HepG2 (cell line): ENCODE measurements around the gene DDRGK1. TPM values are rescaled to one million over a fixed set of nuclear protein-coding genes. Genes with fewer than 3 reads are reported as not detected.
A peak's percentile ranks its signal among the peaks of the same experiment; 100 is the strongest.

Experiments used
- AGO2 ChIP-seq: fragments of 200-400 bp; formaldehyde crosslinking; optimal IDR thresholded peaks from 2 replicates; pipeline ENCODE3; 2017; ENCODE audit warnings: mild to moderate bottlenecking, low read depth, low read length, moderate library complexity
- CTCF ChIP-seq: sonication (generic); formaldehyde crosslinking; IDR thresholded peaks from 2 replicates; pipeline ENCODE4 v1.5.0; 2020; ENCODE audit warnings: mild to moderate bottlenecking, missing genetic modification reagents, moderate library complexity
- NR2F6 ChIP-seq, 2 experiments: IDR thresholded peaks; 2 replicates each; pipeline ENCODE4 v1.6.1; 2016; ENCODE audit warnings: antibody characterized with exemption in 1 of 2, mild to moderate bottlenecking in 1 of 2
- POLR2A ChIP-seq, 2 experiments: IDR thresholded peaks; 2 replicates each; pipeline ENCODE4 v1.6.1; 2011; ENCODE audit warnings: low read depth in 2 of 2, low read length in 2 of 2, mild to moderate bottlenecking in 1 of 2, moderate library complexity in 1 of 2; ENCODE audit not compliant: insufficient read depth in 1 of 2
- THAP9 ChIP-seq: sonication (generic); formaldehyde crosslinking; IDR thresholded peaks from 2 replicates; pipeline ENCODE4; 2020; ENCODE audit warnings: missing genetic modification reagents, mild to moderate bottlenecking, borderline replicate concordance
- ZNF138 ChIP-seq: sonication (generic); formaldehyde crosslinking; IDR thresholded peaks from 2 replicates; pipeline ENCODE4 v1.5.0; 2020; ENCODE audit warnings: mild to moderate bottlenecking, low read depth, missing genetic modification reagents
- polyA plus RNA-seq, 8 experiments: library from polyadenylated mRNA; depleted of rRNA in 3 of 8; stranded (reverse) in 7 of 8; unstranded in 1 of 8; fragments of >200 nt; fragmentation: Illumina TruSeq in 4 of 8; extraction: Trizol in 4 of 8; gene quantifications; 2 replicates each; pipeline versions ENCODE4 v1.2.1 to v1.2.3, GENCODE V29; 2011 to 2016; ENCODE audit warnings: low read depth in 4 of 8, missing spikeins in 1 of 8, mixed read lengths in 1 of 8; ENCODE audit not compliant: insufficient read depth in 1 of 8
- total RNA-seq, 5 experiments: library from RNA; depleted of rRNA; stranded (reverse); fragments of >200 nt; fragmentation: Illumina TruSeq; extraction: Trizol; gene quantifications; 2 replicates each; pipeline ENCODE4 v1.2.3, GENCODE V29; 2016; ENCODE audit warnings: low read depth in 1 of 5
- TF ChIP-seq, protein P1 (sequence below): IDR thresholded peaks from 2 replicates; pipeline ENCODE4 v1.6.1; 2016; ENCODE audit warnings: missing compliant biosample characterization, missing genetic modification reagents, borderline replicate concordance

Gene DDRGK1
- total and polyA plus RNA-seq, 2 of the 13 experiments (the other 11 are each of a cell fraction or from before 2014, with no cell fraction given): 96.7 to 149 TPM

- no peak for TF ChIP-seq ZNF138
- peak in 1 of 2 experiments; percentile 35; a peak in 1 of 4 replicates for TF ChIP-seq POLR2A (IDR thresholded peaks at IDR 0.05; ENCODE audit: insufficient read depth in 1 of 2, low read depth in 2 of 2, low read length in 2 of 2)
- TF ChIP-seq NR2F6 (IDR thresholded peaks at IDR 0.05): no peak
- TF ChIP-seq NR2F6 (CRISPR knock-in tag; IDR thresholded peaks at IDR 0.05): no peak
- peak; percentile 58 for TF ChIP-seq AGO2
- no peak for TF ChIP-seq THAP9
- peak; percentile 49 for TF ChIP-seq CTCF
- TF ChIP-seq, protein P1, sequence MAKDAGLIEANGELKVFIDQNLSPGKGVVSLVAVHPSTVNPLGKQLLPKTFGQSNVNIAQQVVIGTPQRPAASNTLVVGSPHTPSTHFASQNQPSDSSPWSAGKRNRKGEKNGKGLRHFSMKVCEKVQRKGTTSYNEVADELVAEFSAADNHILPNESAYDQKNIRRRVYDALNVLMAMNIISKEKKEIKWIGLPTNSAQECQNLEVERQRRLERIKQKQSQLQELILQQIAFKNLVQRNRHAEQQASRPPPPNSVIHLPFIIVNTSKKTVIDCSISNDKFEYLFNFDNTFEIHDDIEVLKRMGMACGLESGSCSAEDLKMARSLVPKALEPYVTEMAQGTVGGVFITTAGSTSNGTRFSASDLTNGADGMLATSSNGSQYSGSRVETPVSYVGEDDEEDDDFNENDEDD (CRISPR knock-in tag): no peak
These were observed 4.3 kb downstream of the DDRGK1 start (continued) for GRCh38 chr20:3199976-3200755.
